Activated CD8-positive, alpha-beta T cell treated with anti-CD3 and anti-CD28 coated beads for 36 hours (primary cell): ENCODE measurements around the gene SLC25A42. TPM values are rescaled to one million over a fixed set of nuclear protein-coding genes. Genes with fewer than 3 reads are reported as not detected.

Source experiments
- ATAC-seq: fragments of 200-7000 bp; cut with Tn5 transposase; one replicate; pipeline ENCODE4 v1.10.0; 2021; ENCODE audit warnings: mild to moderate bottlenecking, moderate library complexity
- CTCF ChIA-PET: fragments of 350-600 bp; sonication (Branson Sonifier 250); formaldehyde crosslinking; loops from one replicate; lab custom pipeline; 2021; ENCODE audit warnings: antibody characterized with exemption; lab: Charles Lee
- POLR2A ChIA-PET: fragments of 350-600 bp; sonication (Branson Sonifier 250); formaldehyde crosslinking; loops from one replicate; lab custom pipeline; 2021; ENCODE audit warnings: antibody characterized with exemption; lab: Charles Lee
- DNase-seq: peaks from one replicate; pipeline ENCODE4 v3.0.0-alpha.2; 2020
- H3K27ac Mint-ChIP-seq: one replicate; pipeline ENCODE4 v1.8.0; 2021; ENCODE audit warnings: mild to moderate bottlenecking, mixed read lengths
- H3K27me3 Mint-ChIP-seq: one replicate; pipeline ENCODE4 v1.8.0; 2021; ENCODE audit warnings: mixed read lengths
- H3K36me3 Mint-ChIP-seq: one replicate; pipeline ENCODE4 v1.8.0; 2021; ENCODE audit warnings: low read depth, mixed read lengths
- H3K4me1 Mint-ChIP-seq: one replicate; pipeline ENCODE4 v1.8.0; 2021; ENCODE audit warnings: low read depth, mixed read lengths
- H3K4me3 Mint-ChIP-seq: one replicate; pipeline ENCODE4 v1.8.0; 2021; ENCODE audit warnings: mild to moderate bottlenecking, moderate library complexity, mixed read lengths
- H3K9me3 Mint-ChIP-seq: one replicate; pipeline ENCODE4 v1.8.0; 2021; ENCODE audit warnings: mixed read lengths
- intact Hi-C: fragments of 100-400 bp; cut with micrococcal nuclease; formaldehyde crosslinking; loops from one replicate; pipeline ENCODE4 v1.10.0; 2022
- total RNA-seq, 2 experiments: library from RNA; stranded (reverse); gene quantifications; one replicate each; pipeline ENCODE4 v1.2.3, GENCODE V29; 2021
- TF ChIP-seq, protein P1 (sequence below): fragments of 200-600 bp; IDR thresholded peaks from one replicate; pipeline ENCODE4 v1.8.0; 2022; ENCODE audit warnings: antibody characterized with exemption, mild to moderate bottlenecking

SLC25A42 gene
- total RNA-seq, 2 experiments from 2014 or later = 10.9 to 11.1 TPM

- ChIA-PET POLR2A (no interaction called here), CTCF (no interaction called here)
- DNase-seq = no peak
- Mint-ChIP-seq H3K4me1 (no peaks in the 10 kb centered on the region), H3K4me3 (no peak overlapping the region), H3K9me3 (no peaks in the 10 kb centered on the region), H3K27ac (no peak overlapping the region), H3K27me3 (no peaks in the 10 kb centered on the region), H3K36me3 (peaks cover 18% of the 10 kb centered on the region)
- intact Hi-C loops = no loop called here
- TF ChIP-seq, protein P1, sequence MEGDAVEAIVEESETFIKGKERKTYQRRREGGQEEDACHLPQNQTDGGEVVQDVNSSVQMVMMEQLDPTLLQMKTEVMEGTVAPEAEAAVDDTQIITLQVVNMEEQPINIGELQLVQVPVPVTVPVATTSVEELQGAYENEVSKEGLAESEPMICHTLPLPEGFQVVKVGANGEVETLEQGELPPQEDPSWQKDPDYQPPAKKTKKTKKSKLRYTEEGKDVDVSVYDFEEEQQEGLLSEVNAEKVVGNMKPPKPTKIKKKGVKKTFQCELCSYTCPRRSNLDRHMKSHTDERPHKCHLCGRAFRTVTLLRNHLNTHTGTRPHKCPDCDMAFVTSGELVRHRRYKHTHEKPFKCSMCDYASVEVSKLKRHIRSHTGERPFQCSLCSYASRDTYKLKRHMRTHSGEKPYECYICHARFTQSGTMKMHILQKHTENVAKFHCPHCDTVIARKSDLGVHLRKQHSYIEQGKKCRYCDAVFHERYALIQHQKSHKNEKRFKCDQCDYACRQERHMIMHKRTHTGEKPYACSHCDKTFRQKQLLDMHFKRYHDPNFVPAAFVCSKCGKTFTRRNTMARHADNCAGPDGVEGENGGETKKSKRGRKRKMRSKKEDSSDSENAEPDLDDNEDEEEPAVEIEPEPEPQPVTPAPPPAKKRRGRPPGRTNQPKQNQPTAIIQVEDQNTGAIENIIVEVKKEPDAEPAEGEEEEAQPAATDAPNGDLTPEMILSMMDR = no peak
- no peak for ATAC-seq
Measured at GRCh38 chr19:19056636-19057275, 7.0 kb upstream of the SLC25A42 start.

- DNase-seq (no peak), ATAC-seq (no peak)
- Mint-ChIP-seq H3K27ac (no peak overlapping the region), H3K36me3 (peaks cover 18% of the 10 kb centered on the region), H3K9me3 (no peaks in the 10 kb centered on the region), H3K27me3 (no peaks in the 10 kb centered on the region), H3K4me1 (peaks cover 2% of the 10 kb centered on the region), H3K4me3 (no peak overlapping the region)
- intact Hi-C loops = no loop called here
- ChIA-PET POLR2A (no interaction called here), CTCF (interaction anchor here (0.9 kb wide), 1 partner anchor 14 kb away, joined by 3 read pairs; no protein-coding TSS in a partner anchor)
- TF ChIP-seq, protein P1 = no peak
Measured at GRCh38 chr19:19057317-19057716, 6.5 kb upstream of the SLC25A42 start.

- ChIA-PET POLR2A (no interaction called here), CTCF (interaction anchor here (0.9 kb wide), 1 partner anchor 13 kb away, joined by 3 read pairs; no protein-coding TSS in a partner anchor)
- no peak for ATAC-seq
- Mint-ChIP-seq H3K36me3 (peaks cover 14% of the 10 kb centered on the region), H3K27me3 (no peaks in the 10 kb centered on the region), H3K4me3 (no peak overlapping the region), H3K4me1 (peaks cover 6% of the 10 kb centered on the region), H3K9me3 (no peaks in the 10 kb centered on the region), H3K27ac (no peak overlapping the region)
- intact Hi-C loops = no loop called here
- TF ChIP-seq, protein P1 = no peak
- DNase-seq = no peak
Measured at GRCh38 chr19:19057720-19058119, 6.1 kb upstream of the SLC25A42 start.

DNA sequence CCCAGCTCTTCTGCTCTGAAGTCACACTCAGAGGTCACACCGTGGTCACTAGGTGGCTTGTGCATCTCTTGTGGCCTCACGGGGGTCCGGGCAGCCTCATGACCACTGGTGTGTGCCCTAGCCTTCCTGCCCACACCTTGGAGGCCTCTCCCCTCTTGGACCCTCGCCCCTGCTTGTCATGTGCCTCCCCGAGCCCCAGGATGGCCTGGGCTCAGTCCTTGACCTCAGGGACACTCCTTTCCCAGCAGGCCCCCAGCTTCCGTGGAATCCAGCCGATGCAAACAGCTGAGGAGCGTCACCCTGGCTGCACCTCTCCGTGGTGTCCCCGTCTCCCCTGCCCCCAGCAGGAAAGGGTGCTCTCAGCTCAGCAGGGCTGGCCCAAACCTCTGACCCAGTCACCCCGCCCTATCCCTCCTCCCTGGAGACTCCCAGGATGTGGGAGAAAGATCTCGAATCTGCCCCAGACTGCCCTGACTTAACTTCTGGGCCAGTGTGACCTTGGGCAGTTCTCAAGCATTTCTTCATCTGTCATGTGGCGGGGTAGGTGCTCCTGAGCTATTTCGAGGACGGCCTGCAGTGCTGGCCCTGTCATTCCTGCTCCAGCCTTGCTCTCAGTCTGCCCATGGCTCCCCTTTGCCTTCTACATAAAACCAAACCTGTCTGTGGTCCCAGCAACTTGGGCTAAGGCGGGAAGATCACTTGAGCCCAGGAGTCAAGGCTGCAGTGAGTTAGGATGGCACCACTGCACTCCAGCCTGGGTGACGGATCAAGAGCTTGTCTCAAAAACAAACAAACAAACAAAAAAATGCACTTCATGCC is 4.6 kb upstream of the SLC25A42 start:
- Mint-ChIP-seq H3K4me1 (peaks cover 12% of the 10 kb centered on the region), H3K27me3 (no peaks in the 10 kb centered on the region), H3K4me3 (no peak overlapping the region), H3K27ac (no peak overlapping the region), H3K36me3 (peaks cover 6% of the 10 kb centered on the region), H3K9me3 (no peaks in the 10 kb centered on the region)
- intact Hi-C loops = no loop called here
- TF ChIP-seq, protein P1 = no peak
- ChIA-PET POLR2A (interaction anchor here (0.6 to 1.2 kb wide), 4 partner anchors 14 to 50 kb away, joined by 3 to 4 read pairs (median 3); no protein-coding TSS in a partner anchor), CTCF (interaction anchor here (1.0 kb wide), 1 partner anchor 9 kb away, joined by 3 read pairs; no protein-coding TSS in a partner anchor)
- ATAC-seq (no peak), DNase-seq (no peak)
